ELF-1 (cell line): ENCODE data around the gene TCF7L2.

Experiments used
- DNase-seq: peaks from one replicate; pipeline ENCODE4 v3.0.0-alpha.2; 2016; ENCODE audit warnings: low read depth, low spot score

The TCF7L2 gene

DNA sequence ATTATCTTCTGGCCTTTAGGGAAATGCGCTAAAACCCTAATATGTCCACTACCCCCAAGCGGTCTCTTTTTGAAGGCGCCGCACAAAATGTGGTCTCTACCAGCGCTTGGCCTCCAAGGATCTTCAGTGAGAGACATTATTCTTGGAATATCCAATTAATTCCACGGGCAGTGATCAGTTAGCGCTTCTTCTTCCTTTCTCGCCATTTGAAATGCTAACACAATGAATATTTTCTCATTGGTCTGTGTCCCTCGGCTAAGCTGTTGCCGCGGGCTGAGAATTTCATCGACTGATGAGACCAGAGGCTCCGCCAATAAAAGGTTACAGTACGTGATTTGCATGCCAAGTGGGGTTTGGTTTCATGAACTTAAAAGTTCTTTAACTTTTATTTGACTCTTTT, 169.8 kb downstream of the TCF7L2 start:
- no peak for DNase-seq

DNA sequence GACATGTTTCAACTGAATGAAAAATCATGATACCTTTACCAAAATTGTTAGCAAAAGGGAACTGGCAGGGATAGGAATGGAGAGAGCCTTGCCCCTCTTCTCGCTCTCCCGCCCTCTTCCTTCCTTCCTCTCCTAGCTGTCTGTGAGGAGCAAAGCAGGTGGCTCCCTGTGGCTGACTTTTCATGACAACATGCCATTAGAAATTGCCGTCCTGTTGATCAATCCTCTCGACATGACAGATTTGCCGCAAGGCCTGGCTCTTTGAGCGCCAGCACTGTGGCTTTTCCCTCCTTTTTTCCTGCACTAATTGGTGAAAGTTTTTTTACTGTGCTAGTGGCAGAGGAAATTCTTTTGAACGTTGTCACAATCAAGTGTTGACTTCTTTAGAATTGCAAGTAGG, 171.1 kb downstream of the TCF7L2 start:
- DNase-seq = peak; percentile 72

DNA sequence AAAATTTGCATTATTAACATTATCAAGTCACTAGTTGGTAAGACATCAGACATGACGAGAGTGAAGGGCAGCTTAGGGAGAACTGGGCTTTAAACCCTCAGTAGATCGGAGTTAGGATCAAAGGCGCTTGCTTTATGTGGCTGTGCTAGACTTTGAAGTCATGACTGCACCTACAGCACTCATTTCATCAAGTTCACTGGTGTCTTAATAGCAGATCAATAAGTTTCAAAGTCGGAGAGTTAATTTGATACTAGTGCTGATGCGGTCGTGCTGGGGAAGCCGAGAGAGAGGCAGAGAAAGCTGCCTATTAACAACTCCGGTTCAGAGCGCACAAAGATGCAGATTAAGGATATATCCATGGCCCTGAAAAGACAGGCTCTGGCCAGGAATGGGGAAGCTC, 172.9 kb downstream of the TCF7L2 start:
- no peak for DNase-seq

DNA sequence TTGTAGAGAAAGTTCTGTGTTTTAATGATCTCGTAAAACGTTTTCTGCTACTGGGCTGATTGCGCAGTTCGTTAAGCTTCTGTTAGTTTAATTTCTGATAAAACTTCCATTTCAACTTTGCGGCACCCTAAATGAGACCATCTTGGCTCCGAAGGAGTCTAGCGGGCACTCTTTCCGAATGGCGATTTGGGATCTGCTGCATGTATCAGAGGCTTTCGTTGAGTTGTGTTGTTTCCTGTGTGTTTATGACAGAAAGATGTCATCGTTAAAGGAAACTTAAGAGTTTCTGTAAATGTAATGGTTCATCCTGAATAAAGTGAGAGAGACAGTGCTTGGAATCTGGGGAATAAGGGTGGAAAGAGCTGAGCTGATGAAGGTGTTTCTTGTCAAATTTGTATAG, 174.7 kb downstream of the TCF7L2 start:
- no peak for DNase-seq

DNA sequence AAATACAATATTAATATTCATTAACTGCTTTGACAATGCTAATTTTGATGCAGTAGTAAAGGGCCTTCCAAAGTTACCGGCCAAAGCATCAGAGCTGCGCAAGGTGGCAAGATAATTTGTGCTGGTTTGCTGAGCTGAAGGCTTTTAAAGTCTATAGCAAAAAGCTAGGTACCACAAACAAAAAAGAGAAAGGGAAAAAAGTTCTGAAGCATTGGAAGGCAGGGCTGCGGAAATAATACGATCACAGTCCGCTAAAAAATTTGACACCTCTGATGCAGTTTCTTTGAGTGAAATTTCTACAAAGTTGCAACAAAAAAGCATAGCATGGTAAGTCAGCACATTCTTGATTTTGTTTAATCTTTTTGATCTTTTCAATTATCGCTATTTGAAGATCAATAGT, 175.6 kb downstream of the TCF7L2 start:
- no peak for DNase-seq

DNA sequence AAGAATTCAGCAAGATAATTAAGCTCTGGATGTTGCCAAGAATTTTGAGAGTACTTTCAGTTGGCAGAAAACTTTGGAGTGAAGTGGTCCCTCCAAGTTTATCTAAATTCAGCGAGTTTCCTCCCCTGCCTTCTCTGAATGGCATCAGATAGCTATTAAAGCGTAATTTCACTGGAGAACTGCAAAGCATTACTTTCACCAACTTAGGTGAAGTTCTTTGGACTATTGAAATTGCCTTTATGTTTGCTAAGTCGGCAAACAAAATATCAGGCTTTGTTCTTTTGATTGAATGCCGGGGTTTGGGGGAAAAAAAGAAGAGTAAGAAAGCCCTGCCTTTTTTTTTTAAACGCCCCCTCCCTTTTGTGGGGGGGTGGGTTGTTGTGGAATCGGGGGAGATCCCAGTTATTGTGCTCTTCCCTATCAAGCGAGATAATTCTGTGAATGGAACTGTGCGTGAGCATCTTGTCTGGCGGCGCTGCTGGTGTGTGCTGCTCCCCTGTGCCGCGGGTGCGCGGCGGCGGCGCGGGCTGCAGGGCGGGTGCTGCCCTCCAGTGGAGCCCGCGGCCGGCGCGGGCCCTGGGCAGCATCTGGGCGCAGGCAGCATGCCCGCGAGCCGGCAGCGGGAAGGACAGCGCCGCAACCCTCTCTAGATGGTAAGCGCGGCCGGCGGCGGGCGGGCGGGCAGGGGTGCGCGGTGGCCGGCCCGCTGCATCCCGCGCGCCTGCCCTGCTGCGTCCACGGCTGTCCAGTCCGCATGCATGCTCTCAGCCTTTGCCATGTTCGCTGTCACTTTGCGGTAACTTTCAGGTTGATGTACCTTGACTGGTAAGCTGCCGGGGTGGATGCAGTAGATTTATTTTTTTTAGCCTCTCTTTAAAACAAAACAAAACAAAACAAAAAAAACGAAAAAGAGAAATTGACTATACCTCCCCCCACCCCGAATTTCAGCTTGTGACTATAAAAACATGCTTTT, 176.5 kb downstream of the TCF7L2 start:
- DNase-seq = peak; percentile 72

DNA sequence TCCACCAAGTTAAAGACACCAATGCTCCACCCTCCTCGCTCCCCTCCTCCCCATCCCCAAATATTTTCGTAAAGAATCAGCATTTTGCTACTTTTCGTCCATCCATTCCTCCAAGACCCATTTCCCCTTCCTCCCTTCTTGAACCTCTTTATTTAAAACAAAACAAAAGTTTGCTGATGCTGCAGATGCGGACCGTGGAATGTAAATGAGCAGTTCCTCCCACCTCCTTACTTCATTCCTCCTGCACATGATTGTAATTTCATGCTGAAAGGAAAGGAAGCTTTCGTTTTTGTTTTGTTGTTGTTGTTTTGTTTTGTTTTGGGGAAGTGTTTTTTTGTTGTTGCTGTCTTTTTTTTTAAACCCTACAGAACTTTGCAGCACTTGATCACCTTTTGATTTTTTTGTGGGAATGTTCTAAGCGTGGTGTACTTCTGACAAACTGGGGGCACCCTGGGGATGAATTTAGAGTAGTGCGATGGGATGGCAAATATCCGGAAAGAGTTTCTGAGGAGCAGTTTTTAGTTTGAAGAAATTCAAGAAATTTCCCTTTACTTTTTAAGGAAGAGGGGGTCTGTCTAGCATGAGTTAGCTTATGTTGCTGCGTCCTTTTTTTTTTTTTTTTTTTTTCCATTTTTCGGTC, 177.3 kb downstream of the TCF7L2 start:
- no peak for DNase-seq

DNA sequence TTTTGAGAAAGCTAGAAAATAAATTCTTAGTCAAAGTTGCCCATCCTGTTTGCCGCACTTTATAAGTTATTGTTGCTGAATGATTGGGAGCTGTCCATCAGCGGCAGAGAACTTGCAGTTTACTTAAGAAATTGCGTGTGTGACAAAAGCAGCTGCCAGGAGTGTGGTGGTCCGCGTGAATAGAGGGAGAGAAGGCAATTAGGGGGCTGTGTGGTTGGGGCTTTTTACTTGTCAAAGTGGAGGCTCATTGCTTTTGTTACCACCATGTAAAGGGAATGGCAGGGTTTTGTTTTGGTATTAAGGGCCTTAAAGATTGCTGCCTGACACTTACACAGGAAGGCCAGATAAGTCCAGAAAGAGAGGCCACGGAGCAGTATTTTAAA, 177.8 kb downstream of the TCF7L2 start:
- DNase-seq = peak; percentile 42

DNA sequence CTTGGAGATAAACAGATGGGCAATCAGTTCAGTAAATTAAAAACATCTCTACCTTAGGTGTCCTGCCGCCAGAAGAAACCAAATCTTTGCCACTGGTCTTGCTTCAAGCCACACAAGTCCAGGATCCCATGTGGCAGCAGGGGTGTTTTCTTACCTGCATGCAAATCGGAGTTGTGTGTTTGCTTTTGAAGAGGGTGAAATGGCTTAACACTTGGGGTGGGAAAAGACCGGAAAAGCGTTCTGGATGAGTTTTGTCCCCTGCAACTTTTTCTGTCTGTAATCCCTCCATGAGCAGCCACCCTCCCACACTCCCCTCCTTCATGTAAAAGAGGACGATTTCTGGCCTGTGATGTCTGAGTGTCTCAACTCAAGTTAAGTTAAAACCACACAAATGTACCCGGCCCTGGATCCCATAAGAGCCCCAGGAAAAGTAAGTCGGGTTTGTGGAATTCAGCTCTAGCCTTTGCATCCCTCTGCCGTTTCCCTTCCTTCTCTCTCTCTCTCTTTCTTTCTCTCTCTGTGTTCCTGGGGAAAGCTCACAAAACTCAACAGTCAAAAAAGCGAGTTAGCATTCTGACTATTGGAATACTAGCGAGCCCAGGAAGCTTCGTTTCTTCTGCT, 178.5 kb downstream of the TCF7L2 start:
- DNase-seq = peak; percentile 32

DNA sequence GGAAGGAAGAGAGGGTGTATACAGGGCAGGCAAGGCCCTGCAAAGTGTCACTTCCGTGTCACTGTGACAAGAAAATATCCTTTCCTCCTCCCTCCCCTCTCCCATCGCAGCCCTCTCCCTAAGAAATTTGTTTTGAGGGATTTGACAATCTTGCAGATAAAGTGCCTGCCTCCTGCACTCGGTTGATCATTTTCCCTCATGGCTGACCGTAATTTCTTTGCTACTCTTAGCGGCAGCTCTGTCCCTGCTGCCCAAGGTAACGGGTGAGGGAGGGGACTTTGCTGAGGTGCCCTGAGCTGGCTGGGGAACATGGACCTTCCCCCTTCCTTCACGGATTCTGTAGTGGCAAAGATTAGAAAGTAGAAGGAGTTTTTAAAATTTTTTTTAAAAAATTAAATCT, 179.1 kb downstream of the TCF7L2 start:
- DNase-seq = peak; percentile 33

DNA sequence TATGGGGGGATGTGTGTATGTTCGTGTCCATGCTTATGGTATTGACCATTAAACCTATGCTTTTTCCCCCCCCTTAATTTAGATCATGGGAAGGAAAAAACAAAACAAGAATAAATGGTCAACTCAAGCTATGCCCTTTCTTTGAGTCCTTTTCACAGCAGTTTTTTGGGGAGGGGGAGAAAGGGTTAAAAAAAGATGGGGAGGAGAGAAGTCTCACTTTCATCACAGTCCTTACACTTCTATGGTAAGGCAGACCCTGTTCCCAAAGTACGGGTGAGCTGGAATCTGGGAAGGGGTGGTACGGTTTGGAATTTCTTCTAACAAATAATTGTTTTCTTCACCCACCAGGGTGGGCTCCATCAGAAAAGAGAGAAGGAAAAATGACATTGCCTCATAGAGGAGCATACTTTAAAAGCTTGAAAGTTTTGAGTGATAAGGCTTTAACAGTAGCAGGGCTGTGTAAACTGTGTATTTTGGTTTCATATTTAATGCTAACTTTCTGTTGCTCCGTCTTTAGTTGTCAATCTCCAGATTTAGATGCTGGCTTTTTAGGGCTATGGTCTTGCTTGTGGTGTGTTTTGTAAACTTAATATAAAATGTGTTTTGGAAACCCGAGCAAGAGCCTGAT, 180.1 kb downstream of the TCF7L2 start:
- DNase-seq = no peak

DNA sequence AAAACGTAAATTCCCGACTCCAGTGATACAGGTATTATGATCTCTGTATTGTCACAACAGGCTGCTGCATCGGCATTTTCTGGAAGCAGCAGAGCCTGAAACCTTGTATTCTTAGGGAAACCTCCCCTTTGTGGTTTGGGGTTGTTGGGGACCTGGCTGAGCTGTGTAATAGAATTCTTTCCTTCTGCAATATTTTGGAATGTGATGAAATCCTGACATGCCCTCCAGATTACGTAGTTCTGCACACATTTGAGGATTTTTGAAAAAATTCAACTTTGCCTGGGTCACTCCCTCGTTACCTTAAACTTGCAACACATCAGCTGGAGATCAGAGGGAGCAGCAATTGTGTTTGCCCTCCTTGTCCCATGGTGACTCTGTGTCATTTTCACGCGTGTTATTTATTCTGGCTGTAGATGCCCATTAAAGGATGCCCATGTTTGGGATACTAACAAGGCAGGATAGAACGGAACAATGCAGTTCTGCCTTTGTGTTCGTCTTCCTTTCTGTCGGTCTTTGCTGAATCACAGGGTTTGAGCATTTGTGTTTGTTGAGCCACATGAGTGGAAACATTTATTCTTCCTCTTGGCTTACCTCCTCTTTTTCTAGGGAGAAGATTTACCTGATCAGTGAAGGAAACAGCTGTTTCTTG, 181.7 kb downstream of the TCF7L2 start:
- DNase-seq = no peak

DNA sequence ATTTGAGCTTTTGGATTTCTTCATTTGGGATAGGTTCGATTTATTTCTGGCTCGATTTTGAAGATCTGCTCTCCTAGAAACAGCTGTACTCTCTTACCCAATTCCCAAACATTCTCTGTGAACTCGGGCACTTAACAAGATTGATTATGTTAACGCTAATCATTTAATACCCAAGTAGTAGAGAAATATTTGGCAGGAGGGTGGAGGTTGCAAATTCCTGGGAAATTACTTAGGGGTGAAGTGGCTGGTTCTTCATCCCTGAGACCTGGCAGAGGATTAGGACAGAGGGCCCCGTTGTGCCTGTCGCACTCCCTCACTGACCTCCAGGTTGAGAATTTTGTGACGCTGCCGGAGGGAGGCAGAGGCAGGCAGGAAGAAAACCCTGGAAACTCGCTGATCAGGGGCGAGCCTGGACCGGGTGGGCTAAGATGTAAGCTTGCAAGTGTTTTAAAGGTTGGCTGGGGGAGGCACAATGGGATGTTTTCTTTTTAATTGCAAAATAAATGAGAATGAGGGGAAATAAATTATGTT, 182.6 kb downstream of the TCF7L2 start:
- DNase-seq = peak; percentile 72

DNA sequence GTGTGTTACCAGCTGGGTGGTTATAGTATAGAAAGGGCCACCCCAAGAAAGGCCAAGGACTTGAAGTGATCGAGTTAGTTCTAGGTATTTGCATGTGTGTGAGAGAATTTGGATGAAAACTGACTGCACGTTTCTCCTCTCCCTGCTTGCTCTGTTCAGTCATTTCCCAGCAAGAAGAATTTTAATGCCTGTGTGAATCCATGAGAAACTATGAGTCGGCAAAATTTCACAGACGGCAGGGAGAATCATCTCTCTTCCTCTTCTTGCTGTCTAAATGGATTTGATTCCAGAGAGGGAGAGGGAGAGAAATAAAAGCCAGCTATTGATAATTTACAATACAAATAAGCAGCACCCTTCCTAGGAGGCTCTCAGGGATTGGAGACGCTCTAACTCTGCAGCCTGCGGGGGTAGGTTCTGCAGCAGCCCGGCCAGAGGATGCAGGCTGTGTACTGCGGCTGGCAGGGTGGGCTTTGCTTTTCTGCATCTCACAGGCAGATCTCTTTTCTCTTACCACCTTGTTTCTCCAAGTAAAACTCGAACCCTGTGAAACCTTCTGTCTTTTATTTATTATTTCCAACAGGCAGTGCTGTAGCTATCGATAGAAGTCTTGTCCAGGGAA, 183.6 kb downstream of the TCF7L2 start:
- DNase-seq = no peak

DNA sequence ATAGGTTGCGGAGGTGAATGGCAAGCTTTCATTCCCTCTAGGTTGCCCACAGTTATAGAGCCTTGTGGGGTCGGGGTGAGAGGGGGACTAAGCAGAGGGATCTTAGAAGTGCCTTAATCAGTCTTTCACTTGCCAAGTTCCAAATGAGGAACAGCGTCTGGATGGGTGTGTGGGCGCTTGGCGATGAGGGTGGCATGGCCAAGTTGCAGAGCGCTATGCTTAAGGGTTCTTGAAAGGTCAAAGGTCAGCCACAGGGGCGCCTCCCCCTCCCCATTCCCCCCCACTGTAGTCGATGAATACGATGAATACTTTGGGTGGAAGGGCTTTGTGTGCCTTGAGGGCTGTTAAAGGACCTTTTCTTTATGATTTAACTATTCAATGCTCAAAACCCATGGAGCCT, 185.0 kb downstream of the TCF7L2 start:
- no peak for DNase-seq

DNA sequence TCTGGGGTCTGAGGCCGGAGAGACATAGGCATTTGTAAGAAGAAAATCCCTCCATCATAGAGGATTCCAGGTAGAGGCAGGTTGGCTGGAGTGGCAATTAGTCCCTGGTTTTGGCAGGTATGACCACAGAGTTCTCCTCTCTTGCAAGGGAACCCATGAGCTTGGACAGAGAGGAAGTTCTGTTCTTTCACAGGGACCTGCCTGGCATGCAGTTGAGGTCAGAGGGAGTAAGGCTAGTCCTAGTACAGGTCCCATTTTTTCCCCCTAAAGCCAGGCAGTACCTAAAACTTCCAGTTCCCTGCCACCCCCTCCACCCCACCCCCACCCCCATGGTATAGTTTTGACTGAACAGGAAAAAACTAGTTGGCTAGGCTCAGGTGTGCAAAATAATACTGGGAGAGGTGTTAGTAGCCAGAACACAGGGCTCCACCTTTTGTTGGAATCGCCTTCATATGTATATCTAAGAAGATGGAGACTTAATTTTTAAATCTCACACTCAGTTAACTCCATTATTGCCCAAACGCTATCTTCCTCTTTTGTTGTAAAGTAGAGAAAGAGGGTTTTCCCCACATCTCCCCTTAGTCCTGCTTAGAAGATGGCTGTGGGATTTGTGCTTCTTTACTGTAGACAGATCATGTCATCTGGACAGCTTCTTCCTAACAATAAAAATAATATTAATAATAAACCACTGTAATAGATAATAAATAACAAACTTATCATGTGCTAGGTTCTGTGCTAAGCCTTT, 188.1 kb downstream of the TCF7L2 start:
- DNase-seq = no peak

DNA sequence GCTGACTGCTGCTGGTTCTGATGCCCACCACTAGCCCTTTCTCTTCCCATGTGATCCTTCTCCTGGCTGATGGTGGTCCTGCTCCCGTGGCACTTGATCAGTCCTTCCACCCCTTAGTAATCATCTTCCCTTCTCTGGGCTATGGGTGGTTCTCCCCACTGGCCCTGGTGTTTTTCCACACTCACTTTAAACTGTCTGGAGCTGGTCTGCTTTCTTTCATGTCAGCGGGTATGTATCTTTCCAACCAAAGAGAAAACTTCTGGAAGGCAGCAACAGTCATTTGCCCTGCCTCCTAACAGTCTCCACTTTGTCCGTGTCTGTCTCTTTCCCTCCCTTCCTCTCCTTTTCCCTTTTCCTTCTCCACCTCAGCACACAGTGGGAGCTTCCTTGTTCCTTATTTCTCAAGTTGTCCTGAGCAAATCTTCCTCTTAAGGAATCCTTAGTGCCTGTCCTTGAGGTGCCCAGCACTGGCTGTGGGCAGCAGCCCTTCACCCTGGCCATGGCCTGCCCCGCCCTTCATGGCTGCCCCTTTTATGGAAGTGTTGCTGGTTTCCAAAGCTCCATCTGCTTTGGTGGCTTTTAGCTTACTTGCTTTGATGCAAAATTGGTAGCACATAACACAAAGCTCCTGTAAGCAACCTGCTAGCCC, 189.0 kb downstream of the TCF7L2 start:
- DNase-seq = no peak

DNA sequence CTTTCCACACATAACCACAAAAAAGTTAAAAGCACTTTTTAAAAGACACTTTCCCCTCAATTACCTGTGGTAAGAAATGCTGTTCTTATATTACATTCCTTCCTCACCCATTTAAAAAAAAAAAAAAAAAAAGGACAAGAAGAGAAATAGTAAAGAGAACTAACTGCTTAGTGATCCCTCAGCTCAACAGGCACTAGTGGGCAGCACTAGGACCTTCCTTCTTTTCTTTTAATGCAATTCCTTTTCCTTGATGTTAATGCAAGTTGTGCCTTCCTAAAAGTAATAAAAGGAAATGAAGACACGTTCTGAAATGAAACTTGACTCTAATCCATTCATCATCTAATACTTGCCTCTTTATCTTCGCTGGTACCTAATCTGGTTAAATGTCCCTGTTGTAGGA, 189.7 kb downstream of the TCF7L2 start:
- no peak for DNase-seq

DNA sequence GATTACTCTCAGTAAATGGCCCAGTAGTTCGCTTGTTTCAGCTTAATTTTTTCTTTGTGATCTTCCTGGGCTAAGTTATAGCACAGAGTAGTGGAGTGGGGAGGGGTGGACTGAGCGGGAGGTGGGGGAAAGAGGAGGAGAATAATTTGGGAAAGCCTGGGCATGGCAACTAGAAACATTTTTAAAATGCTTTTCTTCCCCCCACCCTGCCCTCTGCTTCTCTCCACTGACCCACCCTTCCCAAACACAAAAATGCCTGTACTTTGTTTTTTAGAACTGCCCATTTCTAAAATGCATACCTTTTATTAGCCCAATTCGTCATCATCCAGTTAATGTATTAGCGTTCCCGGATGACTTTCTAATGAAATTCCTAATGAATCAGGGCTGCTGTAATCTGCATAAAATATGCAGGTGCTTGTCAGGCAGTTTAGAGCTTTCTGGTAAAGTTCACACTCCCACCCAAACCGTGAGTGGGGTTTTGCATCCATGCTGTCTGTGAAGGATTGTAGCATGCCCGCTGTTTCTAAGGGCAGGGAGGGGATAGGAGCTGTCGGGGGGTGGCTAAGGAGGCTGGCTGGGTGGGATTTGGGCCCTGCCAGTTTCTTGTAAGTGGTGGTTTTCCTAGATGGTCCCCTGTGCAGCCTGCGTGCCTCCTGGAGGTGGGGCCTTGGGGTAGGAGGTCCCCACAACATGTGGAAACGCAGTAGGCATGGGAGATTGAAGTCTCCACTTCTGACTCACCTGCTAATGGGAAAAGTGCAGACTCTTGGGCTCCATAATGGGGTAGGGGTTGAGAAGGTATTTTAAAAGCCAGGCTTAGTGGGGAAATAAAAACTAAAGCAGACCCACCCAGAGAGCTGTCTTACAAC, 190.3 kb downstream of the TCF7L2 start:
- DNase-seq = no peak
